Prostate gland (tissue), 2 donors: ENCODE data around the gene SAP30BP.

Experiments
- POLR2A ChIP-seq: fragments of 450-650 bp; IDR thresholded peaks from one replicate; pipeline ENCODE4 v1.6.1; 2016; ENCODE audit warnings: antibody characterized with exemption, mild to moderate bottlenecking
- TF ChIP-seq, protein P1 (sequence below), 4 experiments: fragments of 200-600 bp in 2 of 4; fragments of 450-650 bp in 2 of 4; sonication (generic) in 2 of 4; IDR thresholded peaks; 1 replicate in 3 of 4; 2 replicates in 1 of 4; pipeline ENCODE4 v1.5.1; 2016 to 2019; ENCODE audit warnings: antibody characterized with exemption in 4 of 4, mild to moderate bottlenecking in 2 of 4, moderate library complexity in 2 of 4

- TF ChIP-seq, protein P1, sequence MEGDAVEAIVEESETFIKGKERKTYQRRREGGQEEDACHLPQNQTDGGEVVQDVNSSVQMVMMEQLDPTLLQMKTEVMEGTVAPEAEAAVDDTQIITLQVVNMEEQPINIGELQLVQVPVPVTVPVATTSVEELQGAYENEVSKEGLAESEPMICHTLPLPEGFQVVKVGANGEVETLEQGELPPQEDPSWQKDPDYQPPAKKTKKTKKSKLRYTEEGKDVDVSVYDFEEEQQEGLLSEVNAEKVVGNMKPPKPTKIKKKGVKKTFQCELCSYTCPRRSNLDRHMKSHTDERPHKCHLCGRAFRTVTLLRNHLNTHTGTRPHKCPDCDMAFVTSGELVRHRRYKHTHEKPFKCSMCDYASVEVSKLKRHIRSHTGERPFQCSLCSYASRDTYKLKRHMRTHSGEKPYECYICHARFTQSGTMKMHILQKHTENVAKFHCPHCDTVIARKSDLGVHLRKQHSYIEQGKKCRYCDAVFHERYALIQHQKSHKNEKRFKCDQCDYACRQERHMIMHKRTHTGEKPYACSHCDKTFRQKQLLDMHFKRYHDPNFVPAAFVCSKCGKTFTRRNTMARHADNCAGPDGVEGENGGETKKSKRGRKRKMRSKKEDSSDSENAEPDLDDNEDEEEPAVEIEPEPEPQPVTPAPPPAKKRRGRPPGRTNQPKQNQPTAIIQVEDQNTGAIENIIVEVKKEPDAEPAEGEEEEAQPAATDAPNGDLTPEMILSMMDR (IDR thresholded peaks at IDR 0.05), result peak in 3 of 4 experiments; percentile 52 to 79 (median 79)
- no peak for TF ChIP-seq POLR2A
These were observed 12.6 kb downstream of the SAP30BP start for GRCh38 chr17:75679706-75680211.
